T-helper 1 cell treated with Interleukin-12 subunit alpha and Interleukin-12 subunit beta and Interleukin-4 antibody, amounts not matched to agents 30 ng/mL and 1 ng/mL, for 36 hours (primary cell): ENCODE results near the gene FOXL3. TPM values are rescaled to one million over a fixed set of nuclear protein-coding genes. Genes with fewer than 3 reads are reported as not detected.

ENCODE experiments used
- intact Hi-C: fragments of 100-400 bp; cut with micrococcal nuclease; formaldehyde crosslinking; loops from one replicate; pipeline ENCODE4 v1.15.1; 2024
- total RNA-seq: library from RNA; stranded (reverse); gene quantifications from 2 replicates; pipeline ENCODE4 v1.2.3, GENCODE V29; 2022

Gene FOXL3
- total RNA-seq, 1 donor from 2014 or later, result not detected

GRCh38 chr7:300546-301290 lies 10.7 kb downstream of the FOXL3 start:
- intact Hi-C loops, result no loop called here

GRCh38 chr7:301291-302053 lies 11.5 kb downstream of the FOXL3 start:
- intact Hi-C loops, result no loop called here

GRCh38 chr7:302054-302992 lies 12.4 kb downstream of the FOXL3 start:
- intact Hi-C loops, result no loop called here

- intact Hi-C loops, result no loop called here
These were observed 13.5 kb downstream of the FOXL3 start for GRCh38 chr7:303425-303824.

- intact Hi-C loops, result no loop called here
These were observed 14.1 kb downstream of the FOXL3 start for GRCh38 chr7:303884-304573.

- intact Hi-C loops, result no loop called here
These were observed 14.8 kb downstream of the FOXL3 start for GRCh38 chr7:304574-305409.

GRCh38 chr7:305410-306151 lies 15.6 kb downstream of the FOXL3 start:
- intact Hi-C loops, result no loop called here

- intact Hi-C loops, result no loop called here
These were observed 18.0 kb downstream of the FOXL3 start for GRCh38 chr7:307970-308369.

GRCh38 chr7:309586-310228 lies 19.7 kb downstream of the FOXL3 start:
- intact Hi-C loops, result no loop called here

GRCh38 chr7:311131-311680 lies 21.2 kb downstream of the FOXL3 start:
- intact Hi-C loops, result no loop called here

- intact Hi-C loops, result no loop called here
These were observed 21.8 kb downstream of the FOXL3 start for GRCh38 chr7:311796-312195.

- intact Hi-C loops, result no loop called here
These were observed 22.5 kb downstream of the FOXL3 start for GRCh38 chr7:312424-312823.

- intact Hi-C loops, result no loop called here
These were observed 24.9 kb downstream of the FOXL3 start for GRCh38 chr7:314853-315252.

- intact Hi-C loops, result no loop called here
These were observed 25.7 kb downstream of the FOXL3 start for GRCh38 chr7:315516-316265.

GRCh38 chr7:317643-318405 lies 27.9 kb downstream of the FOXL3 start:
- intact Hi-C loops, result no loop called here

GRCh38 chr7:318476-318875 lies 28.5 kb downstream of the FOXL3 start:
- intact Hi-C loops, result no loop called here
